Amniotic epithelial cell (primary cell): ENCODE data around the gene FLCN.
"Not testable (repeated sequence)": the region's sequence is repeated elsewhere in the genome, so short reads cannot be mapped to it uniquely, and the experiment has no call there.

Experiments used
- DNase-seq: peaks from one replicate; pipeline ENCODE4 v3.0.0-alpha.2; 2010; ENCODE audit warnings: low read depth

The FLCN gene

DNA sequence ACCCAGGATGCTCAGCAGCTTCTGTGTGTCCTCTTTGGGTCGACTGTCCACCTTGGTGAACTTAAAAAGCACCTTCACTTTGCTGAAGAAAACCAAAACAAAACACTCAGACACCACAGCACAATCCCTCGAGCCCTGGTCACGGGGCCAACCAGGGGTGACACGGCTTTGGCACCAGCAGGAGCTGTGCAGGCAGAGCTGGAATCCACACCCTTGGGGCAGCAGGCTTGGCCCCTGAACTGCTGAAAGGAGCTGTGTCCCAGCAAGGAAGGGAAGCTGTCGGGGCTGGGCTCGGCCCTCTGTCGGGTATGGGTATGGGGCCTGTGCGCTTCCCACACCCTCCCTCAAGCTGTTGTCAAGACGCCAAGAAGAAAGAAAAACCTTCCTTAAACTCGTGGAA lies 23.2 kb downstream of the FLCN start:
- DNase-seq, result no peak

DNA sequence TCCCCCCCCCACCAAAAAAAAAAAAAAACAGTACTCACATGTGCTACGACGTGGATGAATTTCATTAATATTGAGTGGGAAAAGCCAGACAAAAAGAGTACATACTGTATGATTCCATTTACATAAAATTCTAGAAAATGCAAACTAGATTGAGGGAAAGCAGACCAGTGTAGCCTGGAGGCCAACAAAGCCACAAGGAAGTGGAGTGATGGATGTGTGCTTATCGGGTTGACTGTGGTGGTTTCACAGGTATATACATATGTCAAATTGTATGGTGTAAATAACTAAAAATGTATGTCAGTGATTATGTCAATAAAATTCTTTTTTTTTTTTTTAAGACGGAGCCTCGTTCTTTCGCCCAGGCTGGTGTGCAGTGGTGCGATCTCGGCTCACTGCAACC lies 29.0 kb downstream of the FLCN start:
- no peak for DNase-seq

- no peak for DNase-seq
Measured at GRCh38 chr17:17206913-17207335, 30.0 kb downstream of the FLCN start.

DNA sequence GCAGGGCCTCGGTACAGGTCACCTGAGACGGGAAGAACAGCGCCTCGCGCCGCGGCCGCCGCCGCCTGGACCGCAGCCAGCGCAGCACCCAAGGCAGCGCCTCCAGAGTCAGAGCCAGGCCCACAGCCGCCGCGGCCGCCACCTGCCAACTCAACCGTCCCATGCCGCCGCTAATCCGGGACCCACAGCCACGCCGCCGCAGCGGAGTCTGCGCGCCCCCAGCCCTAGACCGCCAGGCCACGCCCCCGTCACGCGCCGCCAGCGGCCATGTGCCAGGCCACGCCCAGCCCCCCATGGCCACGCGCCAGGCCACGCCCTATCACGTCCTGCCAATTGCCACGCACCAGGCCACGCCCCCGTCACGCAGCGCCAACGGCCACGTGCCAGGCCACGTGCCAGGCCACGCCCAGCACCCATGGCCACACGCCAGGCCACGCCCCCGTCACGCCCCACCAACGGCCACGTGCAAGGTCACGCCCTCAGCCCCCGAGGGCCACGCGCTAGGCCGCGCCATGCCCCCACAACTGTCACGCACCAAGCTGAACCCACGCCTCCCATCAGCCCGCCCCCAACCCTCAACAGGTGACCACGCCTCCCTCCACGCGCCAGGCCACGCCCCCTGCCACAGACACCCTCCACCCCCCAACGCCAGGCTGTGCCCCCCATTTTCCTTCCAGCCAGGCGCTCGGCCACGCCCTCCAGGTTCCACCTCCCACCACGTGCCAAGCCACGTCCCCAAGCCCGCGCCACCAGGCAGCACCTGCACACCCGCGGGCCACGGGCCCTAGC lies 30.6 kb downstream of the FLCN start, which contains the start of gene PLD6:
Gene PLD6, minus strand, starts transcription at position 210 of the 789 bp plus-strand sequence. Its CDS starts 47 bp downstream, at position 163.
- peak; percentile 56 for DNase-seq

GRCh38 chr17:17205368-17206123 lies 31.4 kb downstream of the FLCN start:
- DNase-seq, result peak; percentile 25

GRCh38 chr17:17204635-17205231 lies 32.2 kb downstream of the FLCN start:
- no peak for DNase-seq

- no peak for DNase-seq
Measured at GRCh38 chr17:17204041-17204591, 32.9 kb downstream of the FLCN start.

- DNase-seq, result no peak
Measured at GRCh38 chr17:17203173-17203730, 33.7 kb downstream of the FLCN start.

- no peak for DNase-seq
Measured at GRCh38 chr17:17201907-17202306, 35.1 kb downstream of the FLCN start.

DNA sequence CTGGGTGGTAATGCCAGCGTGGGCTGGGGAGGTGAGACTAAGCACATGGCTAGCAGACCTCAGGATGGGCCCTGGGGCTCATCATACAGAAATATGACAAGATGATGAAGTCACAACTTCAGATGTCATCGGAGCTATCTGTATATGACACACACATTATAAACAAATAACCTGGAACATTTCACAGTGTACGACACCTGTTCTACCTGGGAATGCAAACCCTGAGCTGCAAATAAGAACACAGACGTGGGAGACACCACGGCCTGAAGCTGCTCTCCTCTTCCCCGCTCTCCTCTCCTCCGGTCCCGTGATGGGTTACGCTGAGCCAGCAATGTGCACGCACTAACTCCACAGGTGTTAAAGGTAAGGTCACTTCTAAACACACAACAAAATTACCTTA lies 35.7 kb downstream of the FLCN start:
- no peak for DNase-seq

GRCh38 chr17:17200831-17201230 lies 36.1 kb downstream of the FLCN start:
- DNase-seq, result no peak

GRCh38 chr17:17200311-17200710 lies 36.7 kb downstream of the FLCN start:
- no peak for DNase-seq

DNA sequence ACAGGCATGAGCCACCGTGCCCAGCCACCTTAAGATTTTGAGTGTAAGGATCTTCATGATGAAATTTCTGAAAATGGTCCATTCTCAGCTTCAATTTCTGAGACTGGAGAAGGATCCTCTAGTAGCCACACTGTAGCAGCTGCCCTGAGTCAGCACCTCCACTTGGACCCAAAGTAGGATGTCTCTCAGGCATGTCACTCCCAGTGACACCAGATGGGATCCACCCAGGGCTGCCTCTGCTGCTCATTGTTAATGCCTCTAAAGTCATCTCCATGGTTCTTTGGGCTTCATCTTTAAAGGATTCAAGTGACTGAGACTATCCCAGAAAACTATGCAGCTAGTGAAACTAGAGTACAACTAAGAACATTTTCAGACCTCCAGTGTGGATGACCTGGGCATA lies 38.7 kb downstream of the FLCN start:
- no peak for DNase-seq

GRCh38 chr17:17196776-17197175 lies 40.2 kb downstream of the FLCN start:
- no peak for DNase-seq

DNA sequence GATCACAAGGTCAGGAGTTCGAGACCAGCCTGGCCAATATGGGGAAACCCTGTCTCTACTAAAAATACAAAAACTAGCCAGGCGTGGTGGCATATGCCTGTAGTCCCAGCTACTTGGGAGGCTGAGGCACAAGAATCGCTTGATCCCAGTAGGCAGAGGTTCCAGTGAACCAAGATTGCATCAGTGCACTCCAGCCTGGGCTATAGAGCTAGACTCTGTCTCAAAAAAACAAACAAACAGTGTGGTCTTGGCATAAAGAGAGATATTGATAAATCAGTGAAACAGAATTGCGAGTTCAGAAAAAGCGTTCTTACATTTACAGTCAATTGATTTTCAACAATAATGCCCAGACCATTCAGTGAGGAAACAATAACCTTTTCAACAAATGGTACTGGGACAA lies 41.5 kb downstream of the FLCN start:
- not testable (repeated sequence) for DNase-seq

DNA sequence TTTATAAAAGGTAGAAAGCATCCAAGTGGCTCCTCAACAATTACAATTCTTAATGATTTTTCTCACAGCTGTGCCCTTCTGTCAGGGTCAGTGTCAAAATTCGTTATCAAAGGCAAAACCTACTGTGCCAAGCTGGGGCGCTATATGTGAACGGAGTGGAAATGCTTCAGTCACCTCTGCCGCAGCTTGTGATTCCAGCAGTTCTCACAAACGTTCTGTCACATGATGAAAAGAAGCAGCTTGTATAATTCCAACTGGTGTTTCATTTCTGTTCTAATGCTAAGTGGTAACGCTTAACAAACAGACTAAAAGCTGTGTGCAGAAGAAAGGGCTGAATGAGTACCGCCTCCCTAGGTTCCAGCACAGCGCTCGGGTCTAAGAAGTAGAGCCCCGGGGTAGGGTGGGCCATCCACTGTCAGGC lies 45.0 kb downstream of the FLCN start:
- DNase-seq, result no peak

- DNase-seq, result peak; percentile 39
Measured at GRCh38 chr17:17191346-17191792, 45.6 kb downstream of the FLCN start.

DNA sequence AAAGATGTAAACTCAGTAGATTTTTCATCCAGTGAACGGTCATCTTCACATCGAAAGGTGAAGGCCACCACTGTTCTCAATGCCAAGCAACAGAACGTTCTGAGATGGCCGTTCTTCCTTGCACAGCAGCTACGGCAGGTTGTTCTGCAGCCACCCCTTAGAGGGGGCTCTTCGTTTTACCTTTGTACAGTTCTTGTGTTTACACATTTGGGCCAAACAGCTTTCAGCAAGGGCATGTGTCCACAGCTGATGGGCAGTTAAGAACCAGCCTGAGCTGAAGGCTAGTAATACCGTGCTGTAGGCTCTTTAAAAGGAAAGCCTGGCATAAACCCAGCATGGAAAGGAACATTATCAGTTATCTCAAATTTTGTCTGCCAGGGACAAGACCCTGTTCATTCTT lies 46.8 kb downstream of the FLCN start:
- no peak for DNase-seq

DNA sequence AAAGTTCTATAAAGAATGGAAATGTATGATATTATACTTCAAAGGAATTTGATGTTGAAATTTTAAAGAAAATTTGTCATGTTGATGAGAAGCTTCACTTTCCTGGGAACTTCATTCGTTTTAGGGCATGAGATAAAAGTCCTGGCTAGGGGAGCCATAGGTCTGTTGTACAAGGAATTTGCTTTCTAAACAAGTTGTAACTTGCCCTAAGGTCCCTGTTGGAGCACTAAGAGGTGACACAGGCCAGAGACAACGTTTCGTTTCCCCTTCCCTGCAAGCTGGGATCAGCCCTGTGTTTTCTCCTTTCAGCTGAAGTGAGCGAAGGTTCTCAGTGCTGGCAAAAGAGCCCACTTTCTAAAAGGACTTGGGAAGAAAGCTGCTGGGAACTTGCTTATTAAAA lies 47.4 kb downstream of the FLCN start:
- DNase-seq, result no peak

DNA sequence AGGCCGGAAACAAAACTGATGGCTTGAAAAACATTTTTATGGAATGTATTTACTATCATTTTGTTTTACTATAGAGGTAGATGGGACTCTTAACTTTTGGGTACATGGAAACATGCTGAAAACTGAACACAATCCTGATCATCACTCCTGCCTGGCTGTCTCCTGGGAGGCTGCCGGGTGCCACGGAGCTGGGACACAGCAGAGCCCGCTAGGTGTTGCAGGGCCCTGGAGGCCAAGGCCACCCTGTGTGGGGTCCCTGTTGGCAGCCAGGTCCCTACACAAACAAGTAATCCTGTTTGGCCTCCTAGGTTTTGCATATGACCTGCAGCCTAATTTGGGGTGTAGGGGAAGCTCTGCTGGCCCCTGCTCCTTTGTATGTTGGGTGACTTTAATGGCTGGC lies 48.4 kb downstream of the FLCN start:
- no peak for DNase-seq

DNA sequence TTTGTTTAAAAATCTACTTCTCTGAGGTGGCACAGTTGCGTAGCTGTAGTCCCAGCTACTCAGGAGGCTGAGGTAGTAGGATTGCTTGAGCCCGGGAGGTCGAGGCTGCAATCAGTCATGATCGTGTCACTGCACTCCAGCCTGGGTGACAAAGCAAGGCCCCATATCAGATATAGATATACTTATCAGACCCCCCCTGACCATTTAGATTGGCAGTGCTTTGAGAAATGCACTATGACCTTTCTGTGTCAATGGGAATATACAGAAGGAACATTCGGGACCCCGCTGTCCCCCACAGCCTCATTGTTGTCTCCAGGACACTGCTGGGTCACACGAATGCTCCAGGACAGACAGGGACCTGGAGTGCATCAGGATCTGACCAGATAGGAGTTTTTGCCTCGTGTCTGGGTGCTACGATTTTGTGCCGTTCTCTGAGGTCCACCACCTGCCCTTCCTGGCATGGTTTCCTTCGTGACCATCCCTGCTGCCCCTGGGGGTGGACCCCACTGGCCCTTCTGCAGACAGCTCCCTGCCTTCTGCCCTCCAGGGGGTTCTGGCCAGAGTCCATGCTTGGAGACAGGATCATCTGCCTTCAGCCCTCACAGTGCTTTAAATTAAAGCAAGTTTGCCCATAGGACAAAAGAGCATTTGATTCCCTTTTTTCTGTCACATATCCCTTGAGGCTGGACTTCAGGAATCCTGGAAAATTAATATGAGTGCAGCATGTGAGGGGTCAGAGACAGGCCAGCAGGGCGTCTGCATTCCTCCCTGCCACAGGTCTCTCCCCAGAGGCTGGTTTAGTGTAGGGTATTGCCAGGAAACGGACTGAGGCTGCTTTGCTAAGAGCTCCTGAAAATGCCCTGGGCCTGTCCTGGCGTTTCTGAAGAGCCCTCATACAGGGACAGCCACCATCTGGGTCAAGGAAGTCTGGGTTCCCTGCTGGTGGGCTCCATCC lies 50.1 kb downstream of the FLCN start:
- DNase-seq, result no peak
